PC-9 (cell line): Measurements from ENCODE around the gene OCA2. TPM values are rescaled to one million over a fixed set of nuclear protein-coding genes. Genes with fewer than 3 reads are reported as not detected.

Experiments
- BruUV-seq: library from RNA; stranded (reverse); fragments of 400-500 nt; replicated peaks from 2 replicates; lab custom pipeline; 2021; lab: Mats Ljungman, UMichigan
- CTCF ChIA-PET: fragments of 300-600 bp; sonication (Branson Sonifier 250); formaldehyde crosslinking; loops from one replicate; lab custom pipeline; 2022; ENCODE audit warnings: antibody characterized with exemption; lab: Charles Lee
- POLR2A ChIA-PET: fragments of 300-600 bp; sonication (Branson Sonifier 250); formaldehyde crosslinking; loops from one replicate; lab custom pipeline; 2022; ENCODE audit warnings: antibody characterized with exemption; ENCODE audit not compliant: unreplicated experiment; lab: Charles Lee
- DNase-seq, 2 experiments: peaks; one replicate each; pipeline versions ENCODE4 v3.0.0 to v3.0.0-alpha.2; 2015 to 2022; ENCODE audit warnings: mixed read lengths in 1 of 2
- H2AFZ ChIP-seq: fragments of 200-600 bp; sonication (generic); 2 replicates; pipeline ENCODE4 v1.8.1; 2017; ENCODE audit warnings: antibody characterized with exemption
- H3F3A ChIP-seq: fragments of 200-600 bp; sonication (generic); 2 replicates; pipeline ENCODE4 v1.8.1; 2017; ENCODE audit warnings: antibody characterized with exemption, mild to moderate bottlenecking, low read depth; ENCODE audit not compliant: insufficient read depth
- H3K27ac ChIP-seq: fragments of 200-600 bp; sonication (generic); 2 replicates; pipeline ENCODE4 v1.6.1; 2016; ENCODE audit warnings: mixed run types
- H3K27me3 ChIP-seq: fragments of 200-600 bp; sonication (generic); 2 replicates; pipeline ENCODE4 v1.6.1; 2016; ENCODE audit warnings: low read depth, mixed run types; ENCODE audit not compliant: insufficient read depth
- H3K36me3 ChIP-seq: fragments of 200-600 bp; sonication (generic); 2 replicates; pipeline ENCODE4 v1.6.1; 2016; ENCODE audit warnings: low read depth, mixed run types
- H3K4me1 ChIP-seq: fragments of 200-600 bp; sonication (generic); replicated peaks from 2 replicates; pipeline ENCODE4 v1.6.1; 2016; ENCODE audit warnings: mixed run types; ENCODE audit not compliant: insufficient read depth
- H3K4me2 ChIP-seq: fragments of 200-600 bp; sonication (generic); 2 replicates; pipeline ENCODE4 v1.6.1; 2017; ENCODE audit warnings: mixed run types
- H3K4me3 ChIP-seq: fragments of 200-600 bp; sonication (generic); 2 replicates; pipeline ENCODE4 v1.6.1; 2016; ENCODE audit warnings: mixed run types
- H3K79me2 ChIP-seq: fragments of 200-600 bp; sonication (generic); 2 replicates; pipeline ENCODE4 v1.6.1; 2017; ENCODE audit warnings: low read depth, mixed run types
- H3K9me2 ChIP-seq: fragments of 200-600 bp; sonication (generic); 2 replicates; pipeline ENCODE4 v1.8.1; 2017; ENCODE audit warnings: mild to moderate bottlenecking; ENCODE audit not compliant: insufficient read depth
- H3K9me3 ChIP-seq: fragments of 200-600 bp; sonication (generic); 2 replicates; pipeline ENCODE4 v1.8.1; 2016; ENCODE audit warnings: low read depth; ENCODE audit not compliant: insufficient read depth
- H4K20me1 ChIP-seq: fragments of 200-600 bp; sonication (generic); 2 replicates; pipeline ENCODE4 v1.8.1; 2017; ENCODE audit not compliant: insufficient read depth
- EZH2 ChIP-seq: fragments of 200-600 bp; sonication (generic); IDR thresholded peaks from 2 replicates; pipeline ENCODE4 v1.8.0; 2017; ENCODE audit warnings: antibody characterized with exemption, low read depth
- intact Hi-C: fragments of 100-400 bp; cut with micrococcal nuclease; formaldehyde crosslinking; loops from one replicate; pipeline ENCODE4 v1.10.0; 2022; ENCODE audit not compliant: unreplicated experiment
- total RNA-seq: library from RNA; stranded (reverse); gene quantifications from 2 replicates; pipeline ENCODE4 v1.2.3, GENCODE V29; 2021
- TF ChIP-seq, protein P1 (sequence below): fragments of 200-600 bp; sonication (generic); conservative IDR thresholded peaks from 2 replicates; pipeline ENCODE4 v1.6.1; 2017; ENCODE audit warnings: mixed run types, antibody characterized with exemption, mild to moderate bottlenecking, moderate library complexity

OCA2 gene
- total RNA-seq, 1 experiment from 2014 or later = not detected

DNA sequence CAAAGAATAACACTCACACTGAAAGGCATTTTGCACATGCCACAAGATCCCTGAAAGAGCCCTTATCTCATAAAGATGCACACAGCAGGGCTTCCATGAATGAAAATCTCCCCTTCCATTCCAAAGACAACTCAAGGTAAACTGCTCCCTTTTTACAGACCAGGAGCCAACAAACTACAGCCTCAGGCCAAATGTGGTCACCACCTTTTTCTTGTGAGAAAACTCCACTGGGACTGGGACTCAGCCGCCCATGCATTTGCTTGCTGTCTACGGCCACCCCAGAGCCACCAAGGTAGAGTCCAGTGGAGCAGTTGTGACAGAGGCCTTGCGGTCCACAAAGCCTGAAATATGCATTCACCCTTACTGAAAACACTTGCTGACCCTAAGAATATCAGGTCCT, 334.8 kb downstream of the OCA2 start:
- H4K20me1 ChIP-seq = no peaks in the 10 kb centered on the region
- H3K36me3 ChIP-seq = no peaks in the 10 kb centered on the region
- no peaks in the 10 kb centered on the region for H3K79me2 ChIP-seq
- H3K27me3 ChIP-seq = peaks cover 9% of the 10 kb centered on the region
- H3K4me1 ChIP-seq = no peaks in the 10 kb centered on the region
- no peaks in the 10 kb centered on the region for H3F3A ChIP-seq
- H2AFZ ChIP-seq = no peak overlapping the region
- H3K27ac ChIP-seq = no peak overlapping the region
- no peak for DNase-seq
- CTCF ChIA-PET = no interaction called here
- no peaks in the 10 kb centered on the region for H3K9me3 ChIP-seq
- intact Hi-C loops = no loop called here
- POLR2A ChIA-PET = no interaction called here
- no peak overlapping the region for H3K4me3 ChIP-seq
- no TSS peak for BruUV-seq
- no peaks in the 10 kb centered on the region for H3K9me2 ChIP-seq
- TF ChIP-seq, protein P1, sequence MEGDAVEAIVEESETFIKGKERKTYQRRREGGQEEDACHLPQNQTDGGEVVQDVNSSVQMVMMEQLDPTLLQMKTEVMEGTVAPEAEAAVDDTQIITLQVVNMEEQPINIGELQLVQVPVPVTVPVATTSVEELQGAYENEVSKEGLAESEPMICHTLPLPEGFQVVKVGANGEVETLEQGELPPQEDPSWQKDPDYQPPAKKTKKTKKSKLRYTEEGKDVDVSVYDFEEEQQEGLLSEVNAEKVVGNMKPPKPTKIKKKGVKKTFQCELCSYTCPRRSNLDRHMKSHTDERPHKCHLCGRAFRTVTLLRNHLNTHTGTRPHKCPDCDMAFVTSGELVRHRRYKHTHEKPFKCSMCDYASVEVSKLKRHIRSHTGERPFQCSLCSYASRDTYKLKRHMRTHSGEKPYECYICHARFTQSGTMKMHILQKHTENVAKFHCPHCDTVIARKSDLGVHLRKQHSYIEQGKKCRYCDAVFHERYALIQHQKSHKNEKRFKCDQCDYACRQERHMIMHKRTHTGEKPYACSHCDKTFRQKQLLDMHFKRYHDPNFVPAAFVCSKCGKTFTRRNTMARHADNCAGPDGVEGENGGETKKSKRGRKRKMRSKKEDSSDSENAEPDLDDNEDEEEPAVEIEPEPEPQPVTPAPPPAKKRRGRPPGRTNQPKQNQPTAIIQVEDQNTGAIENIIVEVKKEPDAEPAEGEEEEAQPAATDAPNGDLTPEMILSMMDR = no peak
- TF ChIP-seq EZH2 = no peak
- no peak overlapping the region for H3K4me2 ChIP-seq

DNA sequence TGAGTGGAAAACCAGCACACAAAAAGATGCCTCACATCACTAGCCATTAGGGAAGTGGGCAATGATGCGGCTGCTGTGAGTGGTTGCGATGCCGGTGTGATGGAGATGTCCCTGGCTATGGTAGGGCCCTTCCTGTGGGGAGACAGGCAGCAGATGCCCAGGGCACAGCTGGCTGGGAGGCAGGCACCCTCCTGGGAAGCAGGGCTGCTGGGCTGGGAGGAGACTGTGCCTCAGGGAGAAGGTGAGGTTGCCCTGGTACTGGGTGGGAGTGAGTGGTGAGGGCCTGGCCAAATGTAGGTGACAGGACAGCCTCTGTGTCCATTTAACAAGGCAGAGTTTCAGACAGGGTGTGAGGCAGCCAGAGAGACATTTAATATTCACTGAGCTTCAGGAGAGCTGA, 335.6 kb downstream of the OCA2 start:
- no TSS peak for BruUV-seq
- Histone ChIP-seq H3K36me3 (no peaks in the 10 kb centered on the region), H3K4me1 (no peaks in the 10 kb centered on the region), H2AFZ (no peak overlapping the region), H3K9me2 (no peaks in the 10 kb centered on the region), H4K20me1 (no peaks in the 10 kb centered on the region), H3K4me3 (no peak overlapping the region), H3F3A (no peaks in the 10 kb centered on the region), H3K79me2 (no peaks in the 10 kb centered on the region), H3K27ac (no peak overlapping the region), H3K4me2 (no peak overlapping the region), H3K9me3 (no peaks in the 10 kb centered on the region), H3K27me3 (peaks cover 8% of the 10 kb centered on the region)
- no peak for DNase-seq
- intact Hi-C loops = no loop called here
- POLR2A ChIA-PET = no interaction called here
- TF ChIP-seq, protein P1 = no peak
- no peak for TF ChIP-seq EZH2
- CTCF ChIA-PET = no interaction called here

DNA sequence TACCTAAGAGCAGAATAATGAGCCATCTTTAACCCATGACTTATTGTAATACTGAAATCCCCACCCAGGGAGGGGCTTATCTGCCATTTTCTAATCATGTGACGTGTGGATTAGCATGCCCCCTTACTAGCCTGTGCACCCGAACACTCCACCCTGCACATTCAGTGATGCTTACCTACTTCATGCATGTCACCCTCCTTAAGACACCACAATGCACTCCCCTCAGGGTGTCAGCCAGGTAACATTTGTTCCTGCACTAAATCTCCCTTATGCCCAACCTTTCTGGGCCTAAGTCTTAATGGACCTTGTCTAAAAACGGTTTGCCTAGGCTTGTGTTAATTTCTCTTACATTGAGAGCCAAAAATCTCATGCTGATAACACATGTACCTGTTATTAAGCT, 336.6 kb downstream of the OCA2 start:
- DNase-seq = no peak
- Histone ChIP-seq H3K9me2 (no peaks in the 10 kb centered on the region), H3K4me1 (no peaks in the 10 kb centered on the region), H3K27me3 (no peaks in the 10 kb centered on the region; the same call in 1 of the 2 replicates), H3F3A (no peaks in the 10 kb centered on the region), H3K36me3 (no peaks in the 10 kb centered on the region), H3K4me3 (no peak overlapping the region), H3K4me2 (no peak overlapping the region), H2AFZ (no peak overlapping the region), H3K79me2 (no peaks in the 10 kb centered on the region), H3K27ac (no peak overlapping the region), H4K20me1 (no peaks in the 10 kb centered on the region), H3K9me3 (no peaks in the 10 kb centered on the region)
- intact Hi-C loops = no loop called here
- CTCF ChIA-PET = no interaction called here
- POLR2A ChIA-PET = no interaction called here
- BruUV-seq = no TSS peak
- TF ChIP-seq, protein P1 = no peak
- no peak for TF ChIP-seq EZH2
